Measurements from ENCODE around the gene ACCSL.

- TF ChIP-seq CTCF (conservative IDR thresholded peaks at IDR 0.05; ENCODE audit: low read depth, low read length) = no peak
- TF ChIP-seq EZH2 (IDR thresholded peaks at IDR 0.05; ENCODE audit: low read length, unreplicated experiment) = no peak
Measured at GRCh38 chr11:44088377-44088776, 40.6 kb downstream of the ACCSL start.
